Panc1 (cell line): ENCODE measurements around the gene FAM107A. TPM values are rescaled to one million over a fixed set of nuclear protein-coding genes. Genes with fewer than 3 reads are reported as not detected.

ENCODE experiments used
- ATAC-seq: fragments of 200-7000 bp; cut with Tn5 transposase; 2 replicates; pipeline ENCODE4 v1.9.1; 2020; ENCODE audit warnings: mild to moderate bottlenecking, moderate library complexity
- Bru-seq: library from RNA; stranded (reverse); fragments of 400-500 nt; gene quantifications from one replicate; lab custom pipeline; 2021; lab: Mats Ljungman, UMichigan
- BruChase-seq, 2 experiments: library from RNA; stranded (reverse); fragments of 400-500 nt; gene quantifications; one replicate each; lab custom pipeline; 2021; lab: Mats Ljungman, UMichigan
- BruUV-seq: library from RNA; stranded (reverse); fragments of 400-500 nt; replicated peaks from 2 replicates; lab custom pipeline; 2021; lab: Mats Ljungman, UMichigan
- CTCF ChIA-PET: fragments of 300-600 bp; sonication (Branson Sonifier 250); formaldehyde crosslinking; loops from one replicate; lab custom pipeline; 2022; ENCODE audit warnings: antibody characterized with exemption; lab: Charles Lee
- POLR2A ChIA-PET: fragments of 300-600 bp; sonication (Branson Sonifier 250); formaldehyde crosslinking; loops from one replicate; lab custom pipeline; 2022; ENCODE audit warnings: antibody characterized with exemption; lab: Charles Lee
- DNase-seq: peaks from one replicate; pipeline ENCODE4 v3.0.0-alpha.2; 2010; ENCODE audit warnings: low read depth, low spot score
- H3K27ac ChIP-seq: 2 replicates; pipeline ENCODE4 v1.5.1; 2011; ENCODE audit warnings: mild to moderate bottlenecking, low read length, inconsistent platforms
- H3K27me3 ChIP-seq: fragments of 200-500 bp; sonication (Bioruptor generic); 2 replicates; pipeline ENCODE4 v1.6.0; 2014; ENCODE audit warnings: low read length, inconsistent platforms; ENCODE audit not compliant: control insufficient read depth, insufficient read depth
- H3K36me3 ChIP-seq: fragments of 200-500 bp; sonication (Bioruptor generic); 2 replicates; pipeline ENCODE4 v1.5.1; 2014; ENCODE audit warnings: inconsistent platforms, mild to moderate bottlenecking, low read length, moderate library complexity; ENCODE audit not compliant: control insufficient read depth, insufficient read depth
- H3K4me1 ChIP-seq: 2 replicates; pipeline ENCODE4 v1.5.1; 2011; ENCODE audit warnings: inconsistent platforms, mild to moderate bottlenecking, low read length, moderate library complexity; ENCODE audit not compliant: control insufficient read depth, insufficient read depth
- H3K4me3 ChIP-seq, 2 experiments: 2 replicates each; pipeline ENCODE4 v1.5.1; 2011 to 2012; ENCODE audit warnings: low read depth in 2 of 2, low read length in 2 of 2, mild to moderate bottlenecking in 2 of 2, inconsistent platforms in 1 of 2, moderate library complexity in 1 of 2
- H3K9me3 ChIP-seq: fragments of 200-500 bp; sonication (Bioruptor generic); 2 replicates; pipeline ENCODE4 v1.5.1; 2014; ENCODE audit warnings: low read depth, mild to moderate bottlenecking, inconsistent platforms, low read length, moderate library complexity; ENCODE audit not compliant: control insufficient read depth, insufficient read depth
- POLR2AphosphoS5 ChIP-seq: IDR thresholded peaks from 2 replicates; pipeline ENCODE4 v1.6.1; 2012; ENCODE audit warnings: mild to moderate bottlenecking, low read depth, low read length, moderate library complexity
- REST ChIP-seq, 2 experiments: IDR thresholded peaks; 2 replicates each; pipeline ENCODE4 v1.6.1; 2011 to 2012; ENCODE audit warnings: low read depth in 2 of 2, control low read depth in 1 of 2, low read length in 1 of 2, mild to moderate bottlenecking in 1 of 2, moderate library complexity in 1 of 2; ENCODE audit not compliant: insufficient read depth in 1 of 2
- SIN3A ChIP-seq: IDR thresholded peaks from 2 replicates; pipeline ENCODE4 v1.6.1; 2012; ENCODE audit warnings: low read depth, mild to moderate bottlenecking, low read length, moderate library complexity, borderline replicate concordance; ENCODE audit not compliant: insufficient read depth
- TCF7L2 ChIP-seq: IDR thresholded peaks from 2 replicates; pipeline ENCODE4 v1.6.1; 2011; ENCODE audit warnings: mild to moderate bottlenecking, low read depth, low read length, inconsistent platforms
- in situ Hi-C: cut with HindIII; loops from 2 replicates; pipeline ENCODE4 v1.10.0; 2016; ENCODE audit warnings: low sequenced_read_pairs, low pct_unique_long_range_greater_than_20kb
- intact Hi-C: fragments of 100-400 bp; cut with micrococcal nuclease; formaldehyde crosslinking; loops from one replicate; pipeline ENCODE4 v1.10.0; 2022; ENCODE audit not compliant: unreplicated experiment
- long read RNA-seq: library from polyadenylated mRNA; unstranded; transcript quantifications from one replicate; pipeline ENCODE4 v2.0.0, GENCODE V29; 2021; ENCODE audit not compliant: unreplicated experiment
- polyA plus RNA-seq: library from polyadenylated mRNA; unstranded; fragments of >200 nt; gene quantifications from one replicate; pipeline ENCODE4 v1.2.1, GENCODE V29; 2012; ENCODE audit warnings: missing spikeins; ENCODE audit not compliant: insufficient read length
- total RNA-seq: library from RNA; stranded (reverse); gene quantifications from one replicate; pipeline ENCODE4 v1.2.1, GENCODE V29; 2021; ENCODE audit not compliant: unreplicated experiment
- TF ChIP-seq, protein P1 (sequence below): fragments of 450-650 bp; IDR thresholded peaks from 2 replicates; pipeline ENCODE4 v1.5.1; 2017; ENCODE audit warnings: mild to moderate bottlenecking

Gene FAM107A, protein sequence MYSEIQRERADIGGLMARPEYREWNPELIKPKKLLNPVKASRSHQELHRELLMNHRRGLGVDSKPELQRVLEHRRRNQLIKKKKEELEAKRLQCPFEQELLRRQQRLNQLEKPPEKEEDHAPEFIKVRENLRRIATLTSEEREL
- total RNA-seq (0.08 TPM), Bru-seq, nascent RNA (percentile 7 among the genes with signal in this experiment), BruChase-seq, experiment 1, labeled RNA remaining after a 2-hour chase (percentile 6 among the genes with signal in this experiment), BruChase-seq, experiment 2, labeled RNA remaining after a 6-hour chase (percentile 9 among the genes with signal in this experiment)
- 0.25 TPM for polyA plus RNA-seq
- long read RNA-seq: 0 reads

GRCh38 chr3:58577269-58577821 is at the start of gene FAM107A:
Gene FAM107A, minus strand, starts transcription at chr3:58577391. Its CDS starts 7,531 bp downstream, at chr3:58569860.
- intact Hi-C loops (no loop called here), in situ Hi-C loops (no loop called here)
- no peaks in the 10 kb centered on the region for H3K27me3 ChIP-seq
- no peaks in the 10 kb centered on the region for H3K36me3 ChIP-seq
- TF ChIP-seq TCF7L2: no peak
- TF ChIP-seq REST (IDR thresholded peaks at IDR 0.05; ENCODE audit: insufficient read depth in 1 of 2, low read depth in 2 of 2, low read length in 1 of 2): no peak
- TF ChIP-seq SIN3A: no peak
- TF ChIP-seq, protein P1, sequence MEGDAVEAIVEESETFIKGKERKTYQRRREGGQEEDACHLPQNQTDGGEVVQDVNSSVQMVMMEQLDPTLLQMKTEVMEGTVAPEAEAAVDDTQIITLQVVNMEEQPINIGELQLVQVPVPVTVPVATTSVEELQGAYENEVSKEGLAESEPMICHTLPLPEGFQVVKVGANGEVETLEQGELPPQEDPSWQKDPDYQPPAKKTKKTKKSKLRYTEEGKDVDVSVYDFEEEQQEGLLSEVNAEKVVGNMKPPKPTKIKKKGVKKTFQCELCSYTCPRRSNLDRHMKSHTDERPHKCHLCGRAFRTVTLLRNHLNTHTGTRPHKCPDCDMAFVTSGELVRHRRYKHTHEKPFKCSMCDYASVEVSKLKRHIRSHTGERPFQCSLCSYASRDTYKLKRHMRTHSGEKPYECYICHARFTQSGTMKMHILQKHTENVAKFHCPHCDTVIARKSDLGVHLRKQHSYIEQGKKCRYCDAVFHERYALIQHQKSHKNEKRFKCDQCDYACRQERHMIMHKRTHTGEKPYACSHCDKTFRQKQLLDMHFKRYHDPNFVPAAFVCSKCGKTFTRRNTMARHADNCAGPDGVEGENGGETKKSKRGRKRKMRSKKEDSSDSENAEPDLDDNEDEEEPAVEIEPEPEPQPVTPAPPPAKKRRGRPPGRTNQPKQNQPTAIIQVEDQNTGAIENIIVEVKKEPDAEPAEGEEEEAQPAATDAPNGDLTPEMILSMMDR: no peak
- TF ChIP-seq POLR2AphosphoS5: no peak
- H3K27ac ChIP-seq: no peak within 1 kb of the TSS
- POLR2A ChIA-PET: no interaction called here
- no peaks in the 10 kb centered on the region; the same call in 1 of the 2 replicates for H3K4me1 ChIP-seq
- DNase-seq: no peak
- no peak for ATAC-seq
- H3K4me3 ChIP-seq: no peak within 1 kb of the TSS
- CTCF ChIA-PET: no interaction called here
- no TSS peak for BruUV-seq
- no peaks in the 10 kb centered on the region for H3K9me3 ChIP-seq

DNA sequence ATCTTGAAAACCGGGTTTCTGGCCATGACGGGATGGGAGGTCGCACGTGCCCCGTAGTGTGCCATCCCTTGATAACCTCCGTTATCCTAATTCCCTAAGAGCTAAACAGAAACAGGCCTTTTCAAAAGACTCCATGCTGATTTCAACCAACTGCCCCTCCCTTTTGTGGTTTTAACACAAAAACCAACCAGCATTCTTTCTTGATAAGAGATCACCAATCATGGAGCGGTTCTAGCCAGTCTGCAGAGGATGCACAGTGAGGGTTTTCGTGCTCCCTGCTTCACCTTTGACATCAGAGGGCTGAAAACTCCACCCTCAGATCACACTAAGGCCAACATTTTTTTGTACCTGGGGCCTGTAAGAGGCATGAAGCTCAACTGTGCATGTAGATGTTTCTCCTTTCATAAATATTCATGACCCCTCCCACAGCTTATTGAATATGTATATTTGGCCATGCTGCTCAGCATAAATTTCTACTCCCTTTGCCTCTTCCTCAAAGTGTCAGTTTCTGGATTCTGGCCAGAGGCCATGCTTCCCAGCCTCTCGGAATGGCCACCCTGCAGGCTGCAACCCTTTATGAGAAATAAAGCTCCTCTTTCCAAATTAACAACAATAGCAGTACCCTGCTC is 48.1 kb upstream of the FAM107A start:
- ATAC-seq (no peak), DNase-seq (no peak)
- H3K4me3 ChIP-seq: no peak overlapping the region
- ChIA-PET CTCF (no interaction called here), POLR2A (no interaction called here)
- no peaks in the 10 kb centered on the region for H3K27me3 ChIP-seq
- intact Hi-C loops: loop anchor here (5.0 kb wide), 1 partner anchor 38 kb away; no protein-coding TSS in a partner anchor
- H3K36me3 ChIP-seq: no peaks in the 10 kb centered on the region
- no peak overlapping the region for H3K27ac ChIP-seq
- H3K9me3 ChIP-seq: no peaks in the 10 kb centered on the region
- in situ Hi-C loops: no loop called here
- no TSS peak for BruUV-seq
- H3K4me1 ChIP-seq: peaks cover 12% of the 10 kb centered on the region
- TF ChIP-seq POLR2AphosphoS5 (no peak), TCF7L2 (no peak), SIN3A (no peak), REST (IDR thresholded peaks at IDR 0.05; ENCODE audit: insufficient read depth in 1 of 2, low read depth in 2 of 2, low read length in 1 of 2) (no peak)
- TF ChIP-seq, protein P1: no peak
